ENCODE measurements around the gene TEX264.
A peak's percentile ranks its signal among the peaks of the same experiment; 100 is the strongest.
"Not testable (repeated sequence)": the region's sequence is repeated elsewhere in the genome, so short reads cannot be mapped to it uniquely, and the experiment has no call there.

The TEX264 gene

GRCh38 chr3:51715231-51715976 lies 44.4 kb downstream of the TEX264 start:
- no peak for DNase-seq (ENCODE audit: low spot score)

- DNase-seq (ENCODE audit: low spot score) = no peak
These were observed 44.9 kb downstream of the TEX264 start for GRCh38 chr3:51715977-51716294.

GRCh38 chr3:51716805-51717204 lies 45.8 kb downstream of the TEX264 start:
- DNase-seq (ENCODE audit: low spot score) = no peak

- DNase-seq (ENCODE audit: low spot score) = no peak
These were observed 46.4 kb downstream of the TEX264 start for GRCh38 chr3:51717446-51717845.

GRCh38 chr3:51717947-51718346 lies 46.9 kb downstream of the TEX264 start:
- DNase-seq (ENCODE audit: low spot score) = no peak

- DNase-seq (ENCODE audit: low spot score) = peak; percentile 23
These were observed 47.7 kb downstream of the TEX264 start for GRCh38 chr3:51718547-51719409.

- no peak for DNase-seq (ENCODE audit: low spot score)
These were observed 48.5 kb downstream of the TEX264 start for GRCh38 chr3:51719410-51720025.

GRCh38 chr3:51720292-51721061 lies 49.4 kb downstream of the TEX264 start:
- DNase-seq (ENCODE audit: low spot score) = no peak

- DNase-seq (ENCODE audit: low spot score) = no peak
These were observed 50.2 kb downstream of the TEX264 start for GRCh38 chr3:51721062-51721745.

- DNase-seq (ENCODE audit: low spot score) = no peak
These were observed 51.3 kb downstream of the TEX264 start for GRCh38 chr3:51722362-51722761.

- DNase-seq (ENCODE audit: low spot score) = no peak
These were observed 56.4 kb downstream of the TEX264 start for GRCh38 chr3:51727500-51727899.

GRCh38 chr3:51729042-51729633 lies 58.1 kb downstream of the TEX264 start:
- DNase-seq (ENCODE audit: low spot score) = no peak

- DNase-seq (ENCODE audit: low spot score) = no peak
These were observed 63.0 kb downstream of the TEX264 start for GRCh38 chr3:51733859-51734571.

GRCh38 chr3:51734572-51734907 lies 63.5 kb downstream of the TEX264 start:
- DNase-seq (ENCODE audit: low spot score) = no peak

GRCh38 chr3:51735039-51735438 lies 64.0 kb downstream of the TEX264 start:
- DNase-seq (ENCODE audit: low spot score) = no peak

- no peak for DNase-seq (ENCODE audit: low spot score)
These were observed 64.9 kb downstream of the TEX264 start for GRCh38 chr3:51735950-51736349.

GRCh38 chr3:51739110-51739509 lies 68.1 kb downstream of the TEX264 start:
- DNase-seq (ENCODE audit: low spot score) = no peak

GRCh38 chr3:51742320-51742719 lies 71.3 kb downstream of the TEX264 start:
- not testable (repeated sequence) for DNase-seq (ENCODE audit: low spot score)

- peak; percentile 17 for DNase-seq (ENCODE audit: low spot score)
These were observed 71.9 kb downstream of the TEX264 start for GRCh38 chr3:51742978-51743377.

GRCh38 chr3:51747840-51748239 lies 76.8 kb downstream of the TEX264 start:
- DNase-seq (ENCODE audit: low spot score) = no peak

GRCh38 chr3:51748327-51748726 lies 77.3 kb downstream of the TEX264 start:
- no peak for DNase-seq (ENCODE audit: low spot score)

Measured in pons (tissue), 1 donor.